ENCODE results near the gene SPDYC. TPM values are rescaled to one million over a fixed set of nuclear protein-coding genes. Genes with fewer than 3 reads are reported as not detected.
A peak's percentile ranks its signal among the peaks of the same experiment; 100 is the strongest.

Gene SPDYC
- total and polyA plus RNA-seq, 11 donors: not detected

GRCh38 chr11:65211293-65212105 is 41.5 kb downstream of the SPDYC start:
- Histone ChIP-seq H3K27ac (no peak overlapping the region), H3K4me1 (peaks cover 0 to 13% (median 0%) of the 10 kb centered on the region in 12 donors), H3K4me3 (no peak overlapping the region), H3K36me3 (peaks cover 0 to 58% (median 50%) of the 10 kb centered on the region in 9 donors), H3K9me3 (no peaks in the 10 kb centered on the region), H3K27me3 (no peaks in the 10 kb centered on the region)
- intact Hi-C loops (cut with DNase I): no loop called here
- WGBS, 4 donors: 74 to 80% (median 77%) methylated on average over 22 to 29 of the region's 29 CpGs
- DNase-seq (no peak), ATAC-seq (peak in 2 of 4 donors; percentile 13 to 29)
- TF ChIP-seq POLR2A (IDR thresholded peaks at IDR 0.05) (no peak), CTCF (IDR thresholded peaks at IDR 0.05) (no peak)

- Histone ChIP-seq H3K27me3 (no peaks in the 10 kb centered on the region), H3K36me3 (peaks cover 0 to 50% (median 42%) of the 10 kb centered on the region in 9 donors), H3K9me3 (no peaks in the 10 kb centered on the region), H3K4me3 (no peak overlapping the region), H3K4me1 (peaks cover 0 to 13% (median 0%) of the 10 kb centered on the region in 12 donors), H3K27ac (no peak overlapping the region)
- 59 to 74% (median 65%) methylated on average over 12 to 13 of the region's 13 CpGs for WGBS, 4 donors
- intact Hi-C loops (cut with DNase I): no loop called here
- DNase-seq: no peak
- TF ChIP-seq CTCF (IDR thresholded peaks at IDR 0.05): no peak
- TF ChIP-seq POLR2A (IDR thresholded peaks at IDR 0.05): no peak
- peak in 2 of 4 donors; percentile 4 to 11 for ATAC-seq
Measured at GRCh38 chr11:65212226-65212801, 42.3 kb downstream of the SPDYC start.

- Histone ChIP-seq H3K27ac (no peak overlapping the region), H3K9me3 (no peaks in the 10 kb centered on the region), H3K27me3 (no peaks in the 10 kb centered on the region), H3K4me3 (no peak overlapping the region), H3K36me3 (peaks cover 0 to 38% (median 33%) of the 10 kb centered on the region in 9 donors), H3K4me1 (peaks cover 0 to 13% (median 0%) of the 10 kb centered on the region in 12 donors)
- DNase-seq: no peak
- TF ChIP-seq POLR2A (IDR thresholded peaks at IDR 0.05) (no peak), CTCF (IDR thresholded peaks at IDR 0.05) (no peak)
- ATAC-seq: peak in 2 of 4 donors; percentile 20 to 36
- WGBS, 4 donors: 62 to 74% (median 63%) methylated on average over 21 to 26 of the region's 26 CpGs
- intact Hi-C loops (cut with DNase I): no loop called here
Measured at GRCh38 chr11:65213322-65214211, 43.5 kb downstream of the SPDYC start.
